Astrocyte (in vitro differentiated cells and primary cell): ENCODE measurements around the gene KLHL18.

Source experiments
- CTCF ChIP-seq: IDR thresholded peaks from 2 replicates; pipeline ENCODE4 v1.5.1; 2011; ENCODE audit warnings: low read depth, mild to moderate bottlenecking, inconsistent platforms, low read length, moderate library complexity; ENCODE audit not compliant: insufficient read depth
- EZH2 ChIP-seq: IDR thresholded peaks from 2 replicates; pipeline ENCODE4 v1.6.1; 2012; ENCODE audit warnings: mild to moderate bottlenecking, low read length, inconsistent platforms; ENCODE audit not compliant: insufficient read depth

GRCh38 chr3:47294392-47294791 lies 11.6 kb downstream of the KLHL18 start:
- no peak for TF ChIP-seq CTCF
- no peak for TF ChIP-seq EZH2
